Glutamatergic neuron (in vitro differentiated cells): ENCODE results near the gene OGFOD1. TPM values are rescaled to one million over a fixed set of nuclear protein-coding genes. Genes with fewer than 3 reads are reported as not detected.
"Not testable (repeated sequence)": the region's sequence is repeated elsewhere in the genome, so short reads cannot be mapped to it uniquely, and the experiment has no call there.

Experiments
- DNase-seq: peaks from one replicate; pipeline ENCODE4 v3.0.0; 2022
- H3K27ac Mint-ChIP-seq: one replicate; pipeline ENCODE4 v1.8.0; 2020; ENCODE audit warnings: mild to moderate bottlenecking, mixed read lengths, inconsistent platforms; ENCODE audit not compliant: unreplicated experiment
- H3K27me3 Mint-ChIP-seq: one replicate; pipeline ENCODE4 v1.8.0; 2020; ENCODE audit warnings: mild to moderate bottlenecking, moderate library complexity, mixed read lengths, inconsistent platforms; ENCODE audit not compliant: unreplicated experiment
- H3K36me3 Mint-ChIP-seq: one replicate; pipeline ENCODE4 v1.8.0; 2020; ENCODE audit warnings: mild to moderate bottlenecking, mixed read lengths, inconsistent platforms; ENCODE audit not compliant: unreplicated experiment
- H3K4me1 Mint-ChIP-seq: one replicate; pipeline ENCODE4 v1.8.0; 2020; ENCODE audit warnings: mild to moderate bottlenecking, low read depth, mixed read lengths, inconsistent platforms; ENCODE audit not compliant: unreplicated experiment
- H3K4me3 Mint-ChIP-seq: one replicate; pipeline ENCODE4 v1.8.0; 2020; ENCODE audit warnings: mild to moderate bottlenecking, mixed read lengths, inconsistent platforms; ENCODE audit not compliant: unreplicated experiment
- H3K9me3 Mint-ChIP-seq: one replicate; pipeline ENCODE4 v1.8.0; 2020; ENCODE audit warnings: mild to moderate bottlenecking, moderate library complexity, mixed read lengths, inconsistent platforms; ENCODE audit not compliant: unreplicated experiment
- CTCF ChIP-seq: fragments of 200-600 bp; sonication (generic); IDR thresholded peaks from one replicate; pipeline ENCODE4 v1.5.0; 2021; ENCODE audit not compliant: partially characterized antibody, unreplicated experiment
- total RNA-seq: library from RNA; stranded (reverse); fragmentation: NEBNext Ultra II Directional; extraction: Animal tissue kit (Norgen Biotek cat#: 25700); gene quantifications from one replicate; pipeline ENCODE4 v1.2.1, GENCODE V29; 2021; ENCODE audit not compliant: unreplicated experiment

Gene OGFOD1
- total RNA-seq, 1 donor from 2014 or later = 45.6 TPM

GRCh38 chr16:56481468-56482122, 30.2 kb downstream of the OGFOD1 start:
- Mint-ChIP-seq H3K36me3 (no peaks in the 10 kb centered on the region), H3K27me3 (peaks cover 2% of the 10 kb centered on the region), H3K9me3 (no peaks in the 10 kb centered on the region), H3K4me1 (peaks cover 2% of the 10 kb centered on the region), H3K4me3 (no peak overlapping the region), H3K27ac (no peak overlapping the region)
- TF ChIP-seq CTCF = no peak
- DNase-seq = no peak

GRCh38 chr16:56482683-56483236, 31.4 kb downstream of the OGFOD1 start:
- no peak overlapping the region for H3K27ac Mint-ChIP-seq
- H3K4me3 Mint-ChIP-seq = no peak overlapping the region
- no peak for TF ChIP-seq CTCF
- H3K9me3 Mint-ChIP-seq = no peaks in the 10 kb centered on the region
- peaks cover 2% of the 10 kb centered on the region for H3K27me3 Mint-ChIP-seq
- peaks cover 2% of the 10 kb centered on the region for H3K4me1 Mint-ChIP-seq
- no peaks in the 10 kb centered on the region for H3K36me3 Mint-ChIP-seq
- no peak for DNase-seq

GRCh38 chr16:56483394-56483793, 32.0 kb downstream of the OGFOD1 start:
- no peaks in the 10 kb centered on the region for H3K36me3 Mint-ChIP-seq
- no peak for TF ChIP-seq CTCF
- H3K27ac Mint-ChIP-seq = no peak overlapping the region
- H3K4me3 Mint-ChIP-seq = no peak overlapping the region
- no peak for DNase-seq
- peaks cover 5% of the 10 kb centered on the region for H3K4me1 Mint-ChIP-seq
- no peaks in the 10 kb centered on the region for H3K9me3 Mint-ChIP-seq
- peaks cover 2% of the 10 kb centered on the region for H3K27me3 Mint-ChIP-seq

GRCh38 chr16:56488035-56488434, 36.7 kb downstream of the OGFOD1 start:
- no peaks in the 10 kb centered on the region for H3K27me3 Mint-ChIP-seq
- no peak for TF ChIP-seq CTCF
- H3K4me3 Mint-ChIP-seq = no peak overlapping the region
- peaks cover 4% of the 10 kb centered on the region for H3K4me1 Mint-ChIP-seq
- H3K36me3 Mint-ChIP-seq = no peaks in the 10 kb centered on the region
- DNase-seq = no peak
- no peak overlapping the region for H3K27ac Mint-ChIP-seq
- H3K9me3 Mint-ChIP-seq = no peaks in the 10 kb centered on the region

GRCh38 chr16:56488868-56489267, 37.5 kb downstream of the OGFOD1 start:
- H3K27me3 Mint-ChIP-seq, H3K27ac Mint-ChIP-seq, DNase-seq, H3K9me3 Mint-ChIP-seq, H3K36me3 Mint-ChIP-seq, H3K4me3 Mint-ChIP-seq, H3K4me1 Mint-ChIP-seq: not testable (repeated sequence)
